ENCODE measurements around the gene IZUMO1.

IZUMO1 gene

DNA sequence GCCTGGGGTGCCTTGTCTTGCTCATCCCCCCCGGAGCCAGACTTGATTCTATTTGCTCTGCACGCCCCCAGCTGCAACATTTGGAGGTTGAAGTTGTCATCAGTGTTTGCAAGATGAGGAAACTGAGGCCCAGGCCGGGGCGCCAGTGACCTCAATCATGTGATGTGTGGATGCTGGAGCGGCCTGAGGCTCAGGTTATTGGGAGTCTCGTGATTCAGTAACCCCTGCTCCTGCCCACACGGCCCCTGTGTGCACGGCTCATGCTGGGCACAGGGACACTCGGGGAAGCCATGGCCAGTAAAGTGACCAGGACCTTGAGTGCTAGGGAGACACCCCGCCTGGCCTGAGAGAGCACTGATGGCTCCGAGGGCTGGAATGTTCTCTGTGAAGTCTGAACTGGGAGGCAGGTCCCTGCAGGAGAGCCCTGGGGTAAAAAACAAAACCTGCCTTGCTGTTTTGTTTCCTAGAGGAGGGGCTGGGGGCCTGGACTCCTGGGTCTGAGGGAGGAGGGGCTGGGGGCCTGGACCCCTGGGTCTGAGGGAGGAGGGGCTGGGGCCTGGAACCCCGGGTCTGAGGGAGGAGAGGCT, 10.5 kb upstream of the IZUMO1 start:
- no peak for DNase-seq (ENCODE audit: low spot score)

DNA sequence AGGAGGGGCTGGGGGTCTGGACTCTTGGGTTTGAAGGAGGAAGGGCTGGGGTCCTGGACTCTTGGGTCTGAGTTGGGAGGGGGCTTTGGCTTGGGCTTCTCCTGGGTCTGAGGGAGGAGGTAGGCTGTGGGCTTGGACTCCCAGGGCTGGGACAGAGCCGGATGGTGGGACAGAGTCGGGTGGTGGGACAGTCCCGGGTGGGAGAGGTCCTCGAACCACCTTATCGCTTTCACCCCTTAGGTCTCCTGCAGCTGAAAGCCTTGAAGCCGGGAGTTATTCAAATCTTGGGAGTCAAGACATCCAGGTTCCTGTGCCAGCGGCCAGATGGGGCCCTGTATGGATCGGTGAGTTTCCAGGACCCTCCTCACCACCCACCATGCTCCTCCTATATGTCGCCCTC, 10.0 kb upstream of the IZUMO1 start:
- no peak for DNase-seq (ENCODE audit: low spot score)

DNA sequence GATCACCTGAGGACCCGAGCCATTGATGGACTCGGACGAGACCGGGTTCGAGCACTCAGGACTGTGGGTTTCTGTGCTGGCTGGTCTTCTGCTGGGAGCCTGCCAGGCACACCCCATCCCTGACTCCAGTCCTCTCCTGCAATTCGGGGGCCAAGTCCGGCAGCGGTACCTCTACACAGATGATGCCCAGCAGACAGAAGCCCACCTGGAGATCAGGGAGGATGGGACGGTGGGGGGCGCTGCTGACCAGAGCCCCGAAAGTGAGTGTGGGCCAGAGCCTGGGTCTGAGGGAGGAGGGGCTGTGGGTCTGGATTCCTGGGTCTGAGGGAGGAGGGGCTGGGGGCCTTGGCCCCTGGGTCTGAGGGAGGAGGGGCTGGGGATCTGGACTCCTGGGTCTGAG, 9.5 kb upstream of the IZUMO1 start:
- DNase-seq (ENCODE audit: low spot score): no peak

DNA sequence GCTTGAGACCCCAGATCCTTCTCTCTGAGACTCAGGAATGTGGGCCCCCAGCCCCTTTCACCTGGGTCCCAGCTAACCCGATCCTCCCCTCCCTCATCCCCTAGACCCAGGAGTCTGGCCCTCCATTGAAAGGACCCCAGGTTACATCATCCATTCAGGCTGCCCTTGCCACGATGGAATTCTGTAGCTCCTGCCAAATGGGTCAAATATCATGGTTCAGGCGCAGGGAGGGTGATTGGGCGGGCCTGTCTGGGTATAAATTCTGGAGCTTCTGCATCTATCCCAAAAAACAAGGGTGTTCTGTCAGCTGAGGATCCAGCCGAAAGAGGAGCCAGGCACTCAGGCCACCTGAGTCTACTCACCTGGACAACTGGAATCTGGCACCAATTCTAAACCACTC, 9.1 kb upstream of the IZUMO1 start:
- DNase-seq (ENCODE audit: low spot score): no peak

DNA sequence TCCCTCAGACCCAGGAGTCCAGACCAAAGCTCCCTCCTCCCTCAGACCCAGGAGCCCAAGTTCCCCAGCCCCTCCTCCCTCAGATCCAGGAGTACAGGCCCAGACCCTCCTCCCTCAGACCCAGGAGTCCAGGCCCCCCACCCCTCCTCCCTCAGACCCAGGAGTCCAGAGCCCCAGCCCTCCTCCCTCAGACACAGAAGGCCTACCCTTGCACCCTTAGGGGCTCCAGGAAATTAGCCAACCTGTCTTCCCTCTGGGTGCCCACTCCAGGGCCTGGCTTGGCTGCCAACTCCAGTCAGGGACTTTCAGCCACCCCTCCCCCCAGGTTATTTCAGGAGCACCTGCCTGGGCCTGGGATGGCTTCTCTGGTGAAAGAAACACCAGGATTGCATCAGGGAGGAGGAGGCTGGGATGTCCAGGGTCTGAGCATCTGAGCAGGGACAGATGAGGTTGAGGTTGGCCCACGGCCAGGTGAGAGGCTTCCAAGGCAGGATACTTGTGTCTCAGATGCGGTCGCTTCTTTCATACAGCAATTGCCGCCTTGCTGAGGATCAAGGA, 8.5 kb upstream of the IZUMO1 start, which contains the start of gene FGF21:
TSS of gene FGF21 (plus strand) at position 441 of the 558 bp plus-strand sequence. CDS start 713 bp downstream, outside the sequence.
- no peak for DNase-seq (ENCODE audit: low spot score)

DNA sequence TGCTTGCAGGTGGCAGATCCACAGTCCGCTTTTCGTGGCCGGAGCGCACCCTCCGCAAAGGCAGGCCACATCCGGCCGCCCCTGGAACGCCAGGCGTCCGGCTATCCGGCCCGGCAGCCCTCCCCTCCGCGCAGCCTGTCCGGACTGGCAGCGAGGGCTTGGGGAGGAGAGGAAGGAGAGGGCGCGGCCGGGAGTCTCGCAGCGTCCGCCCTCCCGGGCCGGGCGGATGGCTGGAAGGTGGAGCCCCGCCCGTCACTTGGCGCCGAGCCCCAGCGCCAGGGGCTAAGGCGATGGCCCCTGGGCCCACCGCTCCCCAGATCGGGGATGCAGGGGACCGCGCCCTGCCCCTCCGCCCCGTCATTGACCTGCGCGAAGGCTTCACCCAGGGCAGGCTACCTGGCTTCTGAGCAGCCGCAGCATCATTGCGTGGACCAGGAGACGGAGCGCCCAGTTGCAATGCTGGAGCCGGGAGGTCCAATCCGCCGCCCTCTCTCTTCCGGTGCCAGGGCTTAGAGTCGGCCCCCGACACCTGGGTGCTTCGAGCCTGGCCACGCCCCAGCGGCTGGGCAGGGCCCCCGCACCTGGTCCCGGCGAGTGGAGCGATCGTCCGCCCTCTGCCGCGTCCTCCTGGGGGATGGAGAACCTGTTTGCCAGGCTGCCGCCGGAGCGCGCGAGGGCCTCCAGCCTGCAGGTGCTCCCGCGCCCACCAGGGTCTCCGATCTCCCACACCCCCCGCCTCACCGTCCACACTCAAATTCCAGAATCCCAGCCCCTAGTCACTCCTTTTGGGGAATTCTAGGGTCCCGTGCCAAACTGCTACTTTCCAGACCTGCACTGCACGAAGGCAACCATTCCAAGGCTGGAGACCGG, 6.0 kb upstream of the IZUMO1 start, which contains the start of gene FUT1:
TSS of gene FUT1 (minus strand) at position 146 of the 870 bp plus-strand sequence. CDS start 1,360 bp downstream, outside the sequence.
- DNase-seq (ENCODE audit: low spot score): peak; percentile 66

DNA sequence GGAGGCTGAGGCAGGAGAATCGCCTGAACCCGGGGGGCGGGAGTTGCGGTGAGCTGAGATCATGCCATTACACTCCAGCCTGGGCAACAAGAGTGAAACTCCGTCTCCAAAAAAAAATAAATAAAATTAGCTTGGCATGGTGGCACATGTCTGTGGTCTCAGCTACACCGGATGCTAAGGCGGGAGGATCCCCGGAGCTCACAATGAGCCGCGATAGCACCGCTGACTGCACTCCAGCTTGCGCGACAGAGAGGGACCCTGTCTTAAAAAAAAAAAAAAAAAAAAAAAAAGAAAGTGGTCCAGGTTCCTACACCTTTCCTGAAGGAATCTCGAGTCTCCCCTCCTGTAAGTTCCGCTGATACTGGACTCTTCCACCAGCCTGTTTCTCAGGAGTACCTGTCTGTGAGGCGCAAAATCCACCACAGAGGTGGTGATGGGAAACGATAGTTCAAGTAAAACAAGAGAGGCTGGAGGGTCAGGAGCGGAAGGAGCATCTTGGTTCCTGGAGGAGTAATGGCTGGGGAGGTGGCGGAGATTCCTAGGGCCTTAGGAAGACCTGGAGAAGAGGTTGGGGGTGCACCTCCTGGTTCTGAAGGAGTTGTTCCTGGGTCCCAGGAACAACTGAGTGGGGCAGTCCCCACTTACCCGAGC, 5.3 kb upstream of the IZUMO1 start:
- DNase-seq (ENCODE audit: low spot score): no peak

DNA sequence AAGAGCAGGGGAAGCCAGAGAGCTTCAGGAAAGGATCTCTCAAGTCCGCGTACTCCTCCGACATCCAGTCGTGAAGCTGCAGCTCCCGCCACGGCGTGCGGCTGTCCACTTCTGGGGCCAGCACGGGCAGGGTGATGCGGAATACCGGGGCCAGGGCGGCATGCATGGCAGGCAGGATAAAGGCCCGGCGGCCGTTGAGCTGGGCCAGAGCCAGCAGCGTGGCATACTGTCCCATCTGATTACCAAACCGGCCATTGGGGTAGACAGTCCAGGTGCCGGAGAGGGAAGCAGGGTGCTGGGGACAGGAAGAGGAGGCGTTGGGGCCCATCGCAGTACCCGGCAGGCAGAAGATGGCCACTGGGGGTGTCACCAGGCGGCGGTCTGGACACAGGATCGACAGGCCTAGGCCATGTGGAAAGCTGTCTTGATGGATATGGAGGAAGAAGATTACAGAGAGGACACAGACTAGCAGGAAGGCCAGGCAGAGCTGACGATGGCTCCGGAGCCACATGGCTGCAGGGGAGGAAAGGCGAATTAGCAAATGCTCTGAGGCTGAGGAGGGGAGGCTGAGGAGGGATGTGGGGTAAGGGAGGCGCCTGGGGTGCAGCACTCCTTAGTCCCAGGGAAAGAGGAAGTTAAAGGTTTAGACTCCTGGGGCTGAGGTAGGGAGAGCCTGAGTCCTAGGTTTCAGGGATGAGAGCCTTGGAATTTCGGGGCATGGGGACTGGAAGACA, 4.2 kb upstream of the IZUMO1 start:
- no peak for DNase-seq (ENCODE audit: low spot score)

DNA sequence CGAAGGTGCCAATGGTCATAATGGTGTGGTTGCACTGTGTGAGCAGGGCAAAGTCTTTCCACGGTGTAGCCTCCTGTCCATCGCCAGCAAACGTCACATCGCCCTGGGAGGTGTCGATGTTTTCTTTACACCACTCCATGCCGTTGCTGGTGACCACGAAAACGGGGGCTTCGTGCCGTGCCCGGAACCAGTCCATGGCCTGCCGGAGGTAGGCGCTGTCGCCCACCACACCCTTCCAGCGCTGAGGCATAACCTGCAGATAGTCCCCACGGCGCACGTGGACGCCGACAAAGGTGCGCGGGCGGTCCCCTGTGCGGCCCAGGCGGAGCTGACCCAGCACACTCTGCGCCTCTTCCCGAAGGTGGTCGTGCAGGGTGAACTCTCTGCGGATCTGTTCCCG, 3.6 kb upstream of the IZUMO1 start:
- DNase-seq (ENCODE audit: low spot score): no peak

DNA sequence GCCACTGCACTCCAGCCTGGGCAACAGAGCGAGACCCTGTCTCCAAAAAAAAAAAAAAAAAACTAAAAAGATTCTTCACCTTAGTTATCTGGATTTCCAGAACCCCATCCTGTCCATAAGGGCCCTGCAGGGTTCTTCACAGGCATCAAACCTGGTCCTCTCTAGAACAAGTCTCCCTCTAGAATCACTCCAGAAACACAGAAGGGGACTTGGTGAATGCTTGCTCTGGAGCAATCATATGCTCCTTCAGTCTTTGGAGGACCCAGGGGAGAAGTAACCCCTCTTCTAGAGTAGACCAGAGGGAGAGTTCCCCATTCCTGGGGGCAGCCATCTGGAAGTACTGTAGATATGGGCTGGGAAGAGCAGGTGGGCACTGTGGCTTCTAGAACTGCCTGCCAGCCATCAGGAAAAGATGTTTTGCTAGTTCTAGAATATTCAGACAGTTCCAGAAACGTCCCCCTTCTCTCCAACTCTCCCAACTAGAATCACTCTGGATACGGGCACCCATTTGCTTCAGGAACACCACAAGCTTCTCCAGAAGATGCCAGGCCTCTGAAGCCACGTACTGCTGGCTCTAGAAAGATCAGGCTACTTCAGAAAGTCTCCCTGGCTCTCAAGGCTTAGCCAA, 3.0 kb upstream of the IZUMO1 start:
- DNase-seq (ENCODE audit: low spot score): no peak

DNA sequence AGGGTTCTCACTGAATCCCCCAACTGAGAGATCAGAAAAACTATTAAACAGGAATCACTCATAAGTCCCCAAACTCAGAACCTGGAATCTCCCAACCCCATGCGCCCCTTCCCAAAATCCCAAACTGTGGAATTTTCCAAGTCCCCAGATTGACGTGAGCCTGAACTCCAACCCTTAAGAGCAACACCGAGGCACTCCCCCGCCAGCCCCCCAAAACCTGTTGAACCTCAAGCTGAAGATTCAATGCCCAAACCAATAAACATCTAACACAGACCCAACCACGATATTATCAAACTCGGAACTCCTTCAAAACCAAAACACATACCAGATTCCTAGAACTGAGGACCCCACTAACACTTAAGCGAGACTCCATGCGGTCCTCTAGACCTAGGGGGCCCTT, 599 bp downstream of the IZUMO1 start:
- DNase-seq (ENCODE audit: low spot score): no peak

DNA sequence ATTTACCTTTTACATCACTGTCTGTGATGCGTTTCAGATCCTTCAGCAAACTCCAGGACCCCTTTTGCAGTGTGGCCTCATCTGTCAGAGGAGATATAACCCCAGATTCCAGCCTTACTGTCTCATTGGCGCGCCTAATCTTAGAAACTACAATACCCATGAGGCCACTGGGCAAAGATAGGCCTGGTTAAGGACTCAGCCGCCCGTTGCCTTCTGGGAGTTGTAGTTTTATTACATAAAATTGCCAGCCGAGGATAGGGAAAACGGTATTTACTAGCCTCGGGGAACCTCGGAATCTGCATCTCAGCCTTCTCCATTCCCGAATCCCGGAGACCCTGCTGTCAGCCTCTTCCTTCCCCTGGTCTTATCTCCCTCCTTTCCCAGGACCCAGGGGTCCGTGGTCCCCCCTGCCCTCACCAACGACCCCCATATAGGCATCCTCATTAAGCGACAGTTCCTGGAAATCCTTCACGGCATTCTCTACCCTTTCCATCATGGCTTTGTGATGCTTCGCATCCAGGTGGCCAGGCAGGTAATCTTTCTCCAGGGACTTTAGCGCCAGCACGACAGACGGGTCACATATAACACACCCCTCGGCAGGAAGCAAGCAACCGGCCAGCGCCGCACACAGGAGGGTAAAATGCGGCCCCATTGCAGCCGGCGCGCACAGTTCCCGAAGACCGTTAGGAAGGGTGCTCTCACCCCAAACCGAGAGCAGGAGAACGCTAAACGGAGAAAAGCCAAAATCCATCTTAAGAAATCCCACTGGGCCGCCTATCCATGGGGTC, 1.3 kb downstream of the IZUMO1 start:
- DNase-seq (ENCODE audit: low spot score): peak; percentile 80

DNA sequence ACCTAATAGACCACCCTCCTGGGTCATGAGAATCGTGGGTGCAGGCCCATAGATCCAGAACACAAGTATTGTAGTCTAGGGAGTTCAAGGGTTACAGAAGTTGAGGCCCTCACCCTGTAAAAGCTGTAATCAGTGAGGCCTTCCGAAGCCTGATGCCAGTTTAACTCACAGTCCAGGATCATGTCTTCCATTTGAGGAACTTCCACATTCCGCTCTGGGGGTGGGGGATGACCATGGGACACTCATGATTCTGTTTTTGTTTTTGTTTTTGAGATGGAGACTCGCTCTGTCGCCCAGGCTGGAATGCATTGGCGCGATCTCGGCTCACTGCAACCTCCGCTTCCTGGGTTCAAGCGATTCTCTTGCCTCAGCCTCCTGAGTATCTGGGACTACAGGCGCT, 4.6 kb downstream of the IZUMO1 start:
- no peak for DNase-seq (ENCODE audit: low spot score)

DNA sequence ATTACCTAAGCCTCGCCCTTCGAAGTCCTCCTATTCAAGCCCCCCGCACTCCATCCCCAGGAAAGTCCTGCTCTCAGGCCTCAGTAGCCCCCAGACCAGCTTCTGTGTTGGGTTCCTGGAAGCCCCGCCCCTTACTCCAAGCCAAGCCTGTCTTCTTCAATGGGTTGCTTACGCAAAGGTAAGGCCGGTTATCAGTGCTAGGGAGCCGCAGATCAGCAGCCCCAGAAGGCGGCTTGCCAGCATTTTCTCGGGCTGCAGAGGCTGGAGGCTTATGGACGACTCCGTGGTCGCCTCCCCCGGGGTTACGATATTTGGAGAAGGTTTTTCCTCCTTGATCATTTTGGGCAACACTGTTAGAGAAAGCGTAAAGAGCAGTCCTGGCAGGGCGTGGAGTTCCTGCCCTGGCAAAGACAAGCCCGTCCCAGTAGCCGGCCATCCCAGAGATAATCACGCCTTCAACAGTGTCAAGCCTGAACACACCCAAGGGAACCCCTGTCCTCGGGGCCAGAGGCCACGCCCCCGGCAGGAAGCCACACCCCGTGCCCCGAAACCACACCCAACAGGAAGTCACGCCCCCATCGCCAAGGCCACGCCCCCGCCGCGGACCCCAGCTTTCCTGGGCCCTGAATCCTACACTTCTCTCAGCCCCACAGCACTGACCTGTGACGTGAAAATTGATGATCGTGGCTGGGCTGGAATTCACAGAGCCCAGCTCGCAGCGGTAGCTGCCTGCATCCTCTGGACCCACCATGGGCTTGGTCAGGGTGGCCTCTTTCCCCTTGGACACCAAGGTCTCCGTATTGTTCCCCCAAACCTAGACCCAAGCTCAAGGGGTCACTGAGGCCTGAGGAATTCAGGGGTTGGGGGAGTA, 5.3 kb downstream of the IZUMO1 start:
- no peak for DNase-seq (ENCODE audit: low spot score)

DNA sequence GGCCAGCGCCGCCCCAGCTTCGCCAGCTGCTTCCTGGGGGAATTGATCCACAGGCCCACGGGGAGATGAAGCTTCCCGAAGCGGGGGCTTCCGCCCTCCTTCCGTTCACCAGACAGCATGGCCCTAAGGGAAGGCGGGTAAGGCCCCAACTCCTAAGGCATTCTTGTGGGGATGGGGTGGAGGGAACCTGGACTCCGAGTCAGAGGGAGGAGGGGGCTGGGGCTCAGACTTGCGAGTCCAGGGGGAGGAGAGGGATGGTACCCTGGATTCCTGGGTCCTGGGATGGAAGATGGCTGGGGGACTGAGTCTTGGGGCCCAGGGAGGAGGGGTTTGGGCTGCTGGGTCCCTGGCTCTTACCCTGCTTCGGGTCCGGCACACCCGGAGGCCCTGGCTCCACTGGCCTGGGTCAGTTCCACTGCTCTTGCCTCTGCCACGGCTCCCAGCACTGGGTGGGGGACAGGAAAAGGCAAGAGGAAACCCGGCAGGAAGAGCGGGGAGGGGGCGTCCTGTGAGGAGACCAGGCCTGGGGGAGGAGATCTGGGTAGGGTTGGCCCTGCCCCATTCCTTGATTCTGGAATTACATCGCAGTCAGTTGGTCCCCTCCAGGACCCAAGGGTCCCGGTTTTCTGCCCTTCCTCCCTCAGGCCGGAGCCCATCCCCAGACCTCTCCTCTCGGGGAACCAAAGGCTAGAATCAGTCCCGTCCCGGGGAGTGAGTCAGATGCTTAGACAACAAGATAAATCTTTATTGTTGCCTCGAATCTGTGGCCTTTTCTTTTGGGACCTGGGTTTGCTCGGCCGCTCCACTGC, 6.3 kb downstream of the IZUMO1 start, which contains the start of gene RASIP1:
TSS of gene RASIP1 (minus strand) at position 447 of the 809 bp plus-strand sequence. CDS start at position 119, 328 bp downstream.
- no peak for DNase-seq (ENCODE audit: low spot score)

DNA sequence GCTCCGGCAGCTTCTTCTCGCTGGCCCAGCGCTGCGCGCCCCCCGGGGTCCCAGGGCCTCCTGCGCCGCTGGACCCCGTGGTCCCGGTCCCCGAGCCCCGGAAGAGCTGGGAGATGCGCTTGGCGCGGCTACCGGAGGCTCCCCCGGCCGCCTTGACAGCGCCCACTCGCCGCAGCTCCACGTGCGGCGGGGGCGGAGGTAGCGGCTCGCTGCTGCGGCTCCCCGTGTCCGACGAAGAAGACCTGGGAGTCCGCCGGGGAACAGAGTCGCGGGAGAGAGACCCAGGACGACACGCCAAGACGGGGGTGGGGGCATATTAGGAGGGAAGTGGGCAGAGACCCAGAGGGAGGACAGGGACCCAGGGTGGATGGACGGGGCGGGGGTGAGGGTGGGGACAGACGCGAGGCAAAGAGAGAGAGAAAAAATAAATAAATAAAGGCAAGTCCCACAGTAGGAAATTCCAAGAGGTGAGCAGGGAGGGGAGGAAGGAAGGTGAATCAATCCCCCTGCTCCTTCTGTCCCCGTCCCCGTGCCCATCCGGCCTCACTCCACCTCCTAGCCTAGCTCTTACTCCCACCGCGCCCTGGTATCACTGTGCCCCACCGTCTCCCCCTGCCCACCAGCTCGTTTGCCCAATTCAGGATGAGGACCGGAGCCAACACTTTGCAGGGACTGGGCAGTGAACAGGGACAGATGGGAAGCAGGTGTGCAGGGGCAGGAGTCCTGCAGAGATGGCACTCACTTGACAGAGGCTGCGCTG, 7.1 kb downstream of the IZUMO1 start:
- no peak for DNase-seq (ENCODE audit: low spot score)

DNA sequence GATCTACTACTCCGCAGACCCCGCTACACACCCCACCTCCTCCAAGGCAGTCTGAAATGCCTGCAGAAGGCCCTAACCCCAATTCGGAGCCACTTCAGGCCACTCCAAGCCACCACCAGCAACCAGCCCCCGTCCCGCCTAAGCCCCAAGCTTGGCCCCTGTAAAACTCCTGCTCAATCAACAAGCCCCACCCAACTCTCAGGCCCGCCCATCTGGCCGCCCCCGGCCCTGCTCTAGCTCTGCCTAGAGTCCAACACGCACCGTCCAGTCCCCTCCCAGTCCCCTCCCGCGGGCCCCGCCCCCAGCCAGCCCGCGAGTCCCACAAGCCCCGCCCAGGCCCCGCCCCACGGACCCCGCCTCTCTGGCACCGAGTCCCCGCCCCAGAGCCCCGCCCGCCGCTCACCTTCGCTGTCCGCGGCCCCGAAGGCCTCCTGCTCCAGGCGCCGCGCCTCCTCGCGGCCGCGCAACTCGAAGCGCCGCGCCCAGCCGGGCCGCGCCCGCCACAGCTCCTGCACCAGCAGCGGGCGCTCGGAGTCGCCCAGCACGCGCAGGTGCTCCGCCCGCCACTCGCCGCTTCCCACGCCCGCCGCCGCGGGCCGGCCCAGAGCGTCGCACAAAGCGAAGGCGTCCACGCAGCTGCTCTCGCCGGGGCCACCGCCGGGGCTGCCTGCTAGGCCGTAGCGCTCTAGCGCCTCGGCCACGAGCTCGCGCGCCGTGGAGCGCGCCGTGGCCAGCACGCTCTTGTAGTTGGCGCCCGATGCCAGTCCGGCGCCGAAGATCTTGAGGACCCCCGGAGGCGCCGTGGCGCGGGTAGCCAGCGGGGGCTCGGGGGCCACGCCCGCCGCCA, 7.9 kb downstream of the IZUMO1 start:
- DNase-seq (ENCODE audit: low spot score): peak; percentile 90
